DMS153 treated with DMSO at 0.1 percent for 48 hours (cell line): ENCODE data around the gene FUBP3.

Source experiments
- DNase-seq: peaks from one replicate; lab custom pipeline; 2025; ENCODE audit not compliant: unreplicated experiment; lab: John Stamatoyannopoulos, UW

Gene FUBP3

GRCh38 chr9:130661451-130662098 lies 82.2 kb downstream of the FUBP3 start:
- no peak for DNase-seq

GRCh38 chr9:130662099-130662969 lies 83.0 kb downstream of the FUBP3 start:
- no peak for DNase-seq

GRCh38 chr9:130662970-130663257 lies 83.5 kb downstream of the FUBP3 start:
- no peak for DNase-seq

GRCh38 chr9:130663258-130663976 lies 84.0 kb downstream of the FUBP3 start:
- DNase-seq, result no peak

DNA sequence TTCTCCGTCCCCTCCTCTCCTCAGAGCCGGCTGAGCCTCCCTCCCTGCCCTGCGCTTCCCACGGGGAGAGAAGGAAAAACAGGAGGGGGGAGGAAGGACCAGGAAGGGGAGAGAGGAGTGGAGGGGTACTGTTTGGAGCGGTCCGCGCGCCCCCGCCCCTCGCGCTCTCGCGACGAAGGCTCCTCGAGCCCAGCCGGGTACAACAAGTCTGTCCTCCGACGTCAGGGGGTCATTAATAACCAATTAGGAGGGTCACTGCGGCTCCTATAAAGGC lies 84.5 kb downstream of the FUBP3 start:
- DNase-seq, result no peak

GRCh38 chr9:130664251-130665028 lies 85.1 kb downstream of the FUBP3 start, which contains the start of gene PRDM12:
Gene PRDM12, plus strand, starts transcription at chr9:130664594. Its CDS starts 60 bp downstream, at chr9:130664654.
- no peak for DNase-seq

- DNase-seq, result no peak
Measured at GRCh38 chr9:130665029-130665430, 85.7 kb downstream of the FUBP3 start.

GRCh38 chr9:130665431-130666392 lies 86.3 kb downstream of the FUBP3 start:
- no peak for DNase-seq

DNA sequence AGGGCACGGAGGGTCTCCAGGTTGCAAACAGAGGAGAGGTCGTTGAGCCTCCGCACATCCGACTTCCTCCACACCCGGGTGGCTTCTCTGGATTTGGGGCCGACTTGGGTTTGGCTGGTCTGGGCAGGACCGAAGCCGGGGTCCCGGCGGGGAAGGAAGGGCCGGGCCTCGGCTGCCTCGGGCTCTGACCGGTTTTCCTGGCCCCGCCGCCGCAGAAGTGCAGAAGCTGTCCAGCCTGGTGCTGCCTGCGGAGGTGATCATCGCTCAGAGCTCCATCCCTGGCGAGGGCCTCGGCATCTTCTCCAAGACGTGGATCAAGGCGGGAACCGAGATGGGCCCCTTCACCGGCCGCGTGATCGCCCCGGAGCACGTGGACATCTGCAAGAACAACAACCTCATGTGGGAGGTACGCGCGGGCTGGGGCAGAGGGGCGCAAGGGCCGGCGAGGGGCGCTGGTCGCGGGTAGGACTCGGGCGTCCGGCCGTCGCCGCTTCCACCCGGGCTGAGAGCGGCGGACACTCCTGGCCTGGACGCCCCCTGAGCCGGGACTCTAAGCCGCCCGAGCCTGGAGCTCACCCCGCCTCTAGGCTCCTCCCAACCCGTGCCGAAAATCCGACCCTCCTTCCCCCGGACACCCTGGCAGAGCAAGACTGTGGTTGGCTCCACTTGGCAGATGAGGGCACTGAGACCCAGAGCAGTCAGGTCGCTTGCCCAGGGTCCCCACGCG lies 87.2 kb downstream of the FUBP3 start:
- DNase-seq, result no peak

DNA sequence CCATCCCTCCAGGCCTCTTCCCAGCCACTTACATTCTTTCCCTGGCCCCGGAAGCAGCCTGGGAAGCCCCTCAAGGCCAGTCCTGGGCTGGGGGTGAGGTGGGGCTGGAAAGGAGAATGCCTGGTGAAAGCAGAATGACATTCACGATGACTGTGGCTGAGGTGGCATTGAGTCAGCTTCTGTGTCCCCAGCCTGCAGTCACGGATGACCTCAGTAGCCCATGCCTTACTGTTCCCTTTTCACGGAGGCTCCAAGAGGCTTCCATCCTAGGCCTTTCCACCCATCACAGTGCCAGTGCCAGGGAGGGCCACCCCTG lies 87.7 kb downstream of the FUBP3 start:
- no peak for DNase-seq

DNA sequence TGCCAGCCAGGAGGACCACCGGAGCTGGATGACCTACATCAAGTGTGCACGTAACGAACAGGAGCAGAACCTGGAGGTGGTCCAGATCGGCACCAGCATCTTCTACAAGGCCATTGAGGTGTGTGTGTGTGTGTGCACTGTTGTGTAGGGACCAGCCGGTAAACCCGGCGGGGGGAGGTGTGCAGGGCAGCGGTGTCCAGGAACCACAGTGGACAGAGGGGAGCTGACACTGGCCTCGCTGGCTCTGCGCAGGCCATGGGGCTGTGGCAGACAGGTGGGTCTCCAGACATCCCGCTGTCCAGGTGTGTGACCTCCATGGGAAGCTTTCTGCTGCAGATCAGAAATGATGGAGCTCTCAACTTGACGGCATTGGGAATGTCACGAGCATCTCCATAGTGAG lies 88.8 kb downstream of the FUBP3 start:
- DNase-seq, result no peak

- DNase-seq, result no peak
Measured at GRCh38 chr9:130668659-130669058, 89.3 kb downstream of the FUBP3 start.

DNA sequence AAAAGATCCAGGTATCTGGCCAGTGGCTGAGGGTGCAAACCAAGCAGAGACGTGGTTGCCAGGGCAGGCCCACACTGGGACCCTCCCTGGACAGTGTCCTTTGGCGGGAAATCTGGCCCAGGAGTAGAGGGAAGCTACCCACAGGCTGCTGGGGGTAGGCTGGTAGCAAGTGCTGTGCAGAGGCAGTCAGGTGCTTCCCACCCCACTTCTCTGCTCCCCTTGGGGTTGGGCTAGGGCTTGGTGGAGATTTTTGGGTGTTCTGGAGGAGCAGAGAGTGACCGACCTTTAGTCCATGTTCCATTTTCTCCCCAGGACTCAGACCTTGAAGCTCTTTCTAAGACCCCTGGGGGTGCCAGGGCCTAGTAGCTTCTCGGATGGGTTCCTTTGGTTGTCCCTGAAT lies 90.6 kb downstream of the FUBP3 start:
- DNase-seq, result no peak

DNA sequence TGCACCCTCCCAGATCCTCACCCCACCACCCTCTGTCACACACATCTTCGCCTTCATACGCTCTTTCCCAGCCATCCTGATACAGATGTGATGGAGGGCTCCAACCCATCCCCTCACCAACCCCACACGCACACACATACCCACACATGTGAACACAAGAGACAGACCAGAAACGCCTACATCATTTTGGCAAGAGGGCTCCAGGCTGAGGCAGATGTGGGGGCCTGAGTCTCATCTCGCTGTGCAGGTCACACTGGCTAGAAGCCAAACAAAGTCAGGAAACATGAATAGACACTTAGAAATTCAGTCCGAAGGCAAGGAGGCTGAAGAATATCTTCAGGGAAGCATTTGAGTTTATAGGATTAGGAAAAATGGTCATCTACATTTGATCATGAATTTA lies 91.3 kb downstream of the FUBP3 start:
- no peak for DNase-seq

DNA sequence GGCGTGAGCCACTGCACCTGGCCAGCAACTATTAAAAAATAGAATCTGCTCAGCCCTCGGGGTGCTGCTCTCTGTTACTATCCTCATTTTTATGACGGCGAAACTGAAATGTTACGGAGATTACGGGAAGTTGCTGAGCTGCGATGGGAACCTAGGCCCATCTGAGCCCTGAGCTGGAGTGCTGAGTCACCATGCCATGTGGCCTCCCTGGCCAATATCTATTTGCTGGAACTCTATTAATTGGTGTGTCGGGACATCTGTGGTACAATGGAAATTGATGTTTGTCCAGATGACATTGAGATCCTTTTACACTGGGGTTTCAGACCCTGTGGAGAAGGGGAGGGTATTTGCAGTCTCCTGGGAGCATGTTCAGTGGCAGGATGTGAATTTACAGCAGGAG lies 93.1 kb downstream of the FUBP3 start:
- DNase-seq, result no peak

- DNase-seq, result no peak
Measured at GRCh38 chr9:130672933-130673615, 93.7 kb downstream of the FUBP3 start.

- no peak for DNase-seq
Measured at GRCh38 chr9:130675396-130675795, 96.0 kb downstream of the FUBP3 start.

DNA sequence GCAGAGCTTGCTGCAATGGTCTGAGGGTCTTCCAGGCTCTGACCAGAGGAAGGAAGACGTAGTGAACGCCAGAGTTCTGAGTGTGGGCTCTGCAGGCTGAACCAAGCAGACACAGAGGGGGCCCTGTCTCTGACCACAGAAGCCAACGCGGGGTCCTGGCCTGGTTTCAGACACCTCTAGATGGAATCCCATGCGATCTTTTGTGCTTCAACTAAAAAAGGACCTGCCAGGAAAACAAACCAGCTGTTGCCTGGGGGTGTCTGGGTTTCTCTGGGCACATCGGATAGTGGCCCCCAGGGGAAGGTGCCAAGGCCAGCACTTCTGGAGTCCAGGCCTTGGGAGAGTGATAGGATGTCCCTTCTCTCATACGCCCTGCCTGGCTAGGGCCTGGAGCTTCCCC lies 97.9 kb downstream of the FUBP3 start:
- DNase-seq, result no peak
